Stimulated activated CD4-positive, alpha-beta T cell treated with anti-CD3 and anti-CD28 coated beads, TNF-alpha, amount 100 ng/mL, for 24 hours (primary cell): ENCODE data around the gene NPHS2.
"Not testable (repeated sequence)": the region's sequence is repeated elsewhere in the genome, so short reads cannot be mapped to it uniquely, and the experiment has no call there.

ENCODE experiments used
- DNase-seq, 3 experiments: peaks; one replicate each; pipeline ENCODE4 v3.0.0-alpha.2; 2020; ENCODE audit warnings: low read depth in 3 of 3

Gene NPHS2

DNA sequence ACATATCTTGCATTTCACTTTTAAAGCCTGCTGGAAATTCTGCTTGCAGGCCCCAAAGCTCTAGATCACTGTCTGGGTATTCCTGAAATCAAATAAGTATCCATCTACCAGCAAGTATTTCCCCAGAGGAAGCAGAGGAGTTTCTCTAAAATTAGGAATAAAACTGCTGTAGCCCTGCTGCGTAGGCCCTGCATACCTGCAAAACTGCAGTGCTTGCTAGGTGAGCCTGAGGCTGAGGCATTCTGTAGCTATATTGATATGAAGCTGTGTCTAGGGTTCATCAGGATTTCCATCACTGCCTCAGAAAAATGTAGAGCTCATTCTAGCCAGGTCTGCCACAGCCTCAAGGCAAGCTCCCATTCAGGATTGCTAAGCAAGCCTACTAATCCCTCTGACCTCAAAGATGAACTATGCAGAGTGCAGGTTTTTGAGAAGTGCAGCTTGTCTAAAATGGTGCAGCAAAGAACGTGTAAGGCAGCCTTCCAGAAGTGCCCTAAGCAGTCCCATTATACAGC is 28.7 kb downstream of the NPHS2 start:
- no peak for DNase-seq

DNA sequence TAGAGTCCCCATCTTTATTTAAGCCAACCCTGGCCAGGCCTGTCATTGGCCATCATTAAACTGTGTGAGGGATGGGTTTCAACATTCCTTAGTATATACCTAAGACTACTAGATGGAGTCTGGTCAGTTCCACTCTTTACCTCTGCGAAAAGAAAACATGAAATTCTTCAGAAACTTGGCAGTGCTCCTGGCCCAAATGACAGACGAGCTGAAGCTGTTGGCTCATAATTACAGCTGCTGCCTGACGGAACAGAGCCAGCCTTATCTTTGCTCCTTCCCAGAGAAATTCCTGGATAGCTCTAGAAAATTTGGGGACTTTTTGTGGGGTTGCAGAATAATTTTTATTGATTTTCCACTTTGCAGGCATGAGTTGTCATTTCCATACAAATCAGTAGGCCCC is 30.4 kb downstream of the NPHS2 start:
- no peak for DNase-seq

DNA sequence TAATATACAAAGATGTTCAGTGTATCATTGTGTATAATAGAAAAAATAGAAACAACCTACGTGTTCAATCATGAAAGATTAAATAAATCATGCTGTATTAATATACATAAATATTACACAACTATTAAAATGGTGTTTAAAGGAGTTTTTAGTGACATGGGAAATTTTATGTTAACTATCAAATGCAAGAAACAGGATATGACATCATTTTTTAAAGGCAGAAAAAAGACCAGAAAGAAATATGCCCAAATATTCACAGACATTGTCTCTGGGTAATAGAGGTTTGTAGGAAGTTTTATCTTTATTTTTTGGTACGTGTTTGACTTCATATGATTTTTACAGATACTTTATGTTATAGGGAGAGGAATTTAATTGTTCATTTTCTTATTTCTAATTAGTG is 34.0 kb downstream of the NPHS2 start:
- DNase-seq, result no peak

DNA sequence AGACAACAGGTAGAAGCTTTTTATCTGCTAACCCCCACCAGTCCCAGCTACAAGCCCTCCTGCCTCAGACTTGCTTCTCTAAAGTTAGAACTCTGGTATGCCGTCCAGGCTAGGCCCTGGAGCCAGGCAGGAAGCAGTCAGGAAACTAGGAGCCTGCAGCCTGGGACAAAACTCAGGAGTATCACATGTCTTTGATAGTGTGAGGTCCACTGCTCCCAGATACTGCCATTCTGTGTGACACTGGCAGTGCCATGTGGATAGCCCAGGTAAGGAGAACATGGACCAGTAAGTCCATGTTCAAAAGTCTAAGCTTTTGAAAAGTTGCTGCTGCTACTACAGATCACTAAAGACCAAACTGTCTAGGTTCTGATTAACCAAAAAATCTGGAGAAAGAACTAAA is 45.4 kb downstream of the NPHS2 start:
- DNase-seq, result no peak

DNA sequence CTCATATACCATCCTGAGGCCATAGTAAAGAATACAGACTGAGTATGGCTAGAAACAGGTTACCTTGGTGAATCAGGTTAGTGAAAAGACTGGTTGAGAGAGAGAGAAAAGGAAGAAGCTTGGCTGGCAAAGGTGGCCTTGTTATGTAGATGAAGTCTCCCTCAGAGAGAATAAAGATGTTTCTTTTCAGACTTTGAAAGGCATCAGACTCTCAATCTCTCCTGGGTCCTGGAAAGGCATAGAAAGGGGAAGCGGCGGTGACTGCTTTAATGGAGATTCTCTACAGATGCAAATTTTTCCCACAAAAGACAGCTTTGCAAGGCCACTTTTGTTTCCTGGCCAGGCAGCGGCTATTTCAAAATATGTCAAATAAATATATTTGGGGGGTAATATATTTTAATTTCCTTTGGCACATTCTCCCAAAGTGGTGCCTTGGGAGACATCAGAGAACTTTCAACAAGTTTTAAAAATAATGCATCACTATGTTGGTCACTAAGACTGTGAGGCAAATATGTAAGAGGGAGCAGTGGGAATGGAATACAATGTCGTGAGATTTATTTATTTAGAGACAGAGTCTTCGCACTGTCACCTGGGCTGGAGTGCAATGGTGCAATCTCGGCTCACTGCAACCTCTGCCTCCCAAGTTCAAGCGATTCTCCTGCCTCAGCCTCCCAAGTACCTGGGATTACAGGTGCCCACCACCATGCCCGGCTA is 46.1 kb downstream of the NPHS2 start:
- DNase-seq, result no peak

DNA sequence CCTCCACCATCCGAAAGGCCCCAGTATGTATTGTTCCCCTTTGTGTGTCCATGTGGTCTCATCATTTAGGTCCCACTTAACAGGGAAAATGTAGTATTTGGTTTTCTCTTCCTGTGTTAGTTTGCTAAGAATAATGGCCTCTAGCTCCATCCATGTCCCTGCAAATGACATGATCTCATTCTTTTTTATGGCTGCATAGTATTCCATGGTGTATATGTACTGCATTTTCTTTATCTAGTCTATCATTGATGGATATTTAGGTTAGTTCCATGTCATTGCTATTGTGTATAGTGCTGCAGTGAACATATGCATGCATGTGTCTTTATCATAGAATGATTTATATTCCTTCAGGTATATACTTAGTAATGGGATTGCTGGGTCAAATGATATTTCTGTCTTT is 57.2 kb downstream of the NPHS2 start:
- DNase-seq, result not testable (repeated sequence)

DNA sequence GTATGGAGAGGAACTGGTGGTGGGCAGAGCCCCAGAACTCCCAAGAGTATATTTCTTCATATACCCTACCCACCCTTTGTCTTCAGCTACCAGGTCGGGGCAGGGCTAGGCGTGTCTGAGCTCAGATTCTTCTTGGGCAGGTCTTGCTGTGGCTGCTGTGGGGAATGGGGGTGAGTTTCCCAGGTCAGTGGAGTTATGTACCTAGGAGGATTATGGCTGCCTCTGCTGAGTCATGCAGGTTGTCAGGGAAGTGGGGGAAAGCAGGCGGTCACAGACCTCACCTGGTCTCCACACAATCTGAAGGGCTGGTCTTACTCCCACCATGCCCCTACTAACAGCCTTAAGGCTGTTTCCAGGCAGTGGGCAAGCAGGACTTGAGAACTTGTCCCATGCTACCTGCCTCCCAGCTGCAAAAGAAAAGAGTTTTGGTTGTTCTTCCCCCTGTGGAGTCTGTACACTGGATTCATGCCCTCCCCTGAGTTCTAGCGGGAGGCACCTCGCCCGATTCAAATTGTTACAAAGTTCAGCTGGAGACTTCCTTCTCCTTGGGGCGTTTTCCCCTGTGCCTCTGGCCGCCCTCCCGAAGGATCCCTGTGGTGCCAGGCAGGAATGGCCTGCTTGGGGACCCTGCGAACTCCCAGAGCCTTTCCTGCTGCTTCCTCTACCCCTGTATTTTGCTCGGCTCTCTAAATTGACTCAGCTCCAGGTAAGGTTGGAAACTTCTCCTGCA is 58.6 kb downstream of the NPHS2 start:
- DNase-seq, result no peak

DNA sequence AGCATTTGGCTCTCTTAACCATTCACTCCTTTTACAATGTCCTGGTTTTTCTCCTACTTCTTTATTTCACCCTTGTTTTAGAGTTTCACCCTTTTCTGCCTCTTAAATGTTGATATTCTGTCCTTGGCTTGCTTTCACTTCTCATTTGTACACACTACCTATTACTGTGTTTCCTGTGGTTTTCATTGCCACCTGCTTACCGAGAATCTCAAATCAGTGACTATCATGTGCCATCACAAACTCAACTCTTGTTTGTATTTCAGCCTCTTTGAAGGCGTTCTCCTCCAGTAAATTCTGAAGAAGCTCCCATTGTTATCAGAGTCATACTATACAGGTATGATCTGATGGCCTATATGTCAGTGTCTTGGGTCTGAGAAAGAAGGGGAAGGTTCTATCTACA is 65.7 kb downstream of the NPHS2 start:
- DNase-seq, result no peak

DNA sequence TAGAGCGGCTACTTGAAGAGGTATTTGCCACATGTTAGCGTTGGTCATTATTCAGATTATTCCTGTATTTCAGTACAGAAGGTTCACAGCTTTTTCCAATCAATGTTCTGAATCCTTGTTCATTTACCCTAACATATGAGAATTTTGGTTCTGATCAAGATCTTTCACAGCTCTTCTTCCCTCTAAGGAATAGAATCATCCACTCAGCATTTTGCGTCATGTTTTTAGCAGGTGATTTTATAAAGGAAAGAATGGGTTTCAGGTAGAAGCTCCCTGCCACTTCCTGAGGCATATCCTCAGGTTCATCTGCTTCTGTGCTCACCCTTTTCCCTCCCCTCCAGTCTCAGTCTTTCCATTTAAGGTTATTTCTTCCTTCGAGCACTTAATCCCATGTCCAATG is 66.4 kb downstream of the NPHS2 start:
- no peak for DNase-seq

DNA sequence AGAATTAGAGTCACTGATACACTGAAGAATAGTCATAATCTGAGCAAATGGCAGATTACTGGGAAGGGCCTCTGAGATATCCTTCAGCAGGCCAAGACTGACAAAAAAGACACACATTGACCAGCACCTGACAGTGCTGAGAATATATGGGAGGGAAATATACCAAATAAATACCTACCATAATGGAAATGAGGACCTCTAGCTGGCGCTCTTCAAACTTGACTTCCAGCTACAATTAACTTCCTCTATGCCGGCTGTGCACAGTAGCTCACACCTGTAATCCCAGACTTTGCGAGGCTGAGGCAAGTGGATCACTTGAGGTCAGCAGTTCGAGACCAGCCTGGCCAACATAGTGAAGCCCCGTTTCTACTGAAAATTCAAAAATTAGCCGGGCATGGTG is 69.5 kb downstream of the NPHS2 start:
- DNase-seq, result no peak
